ENCODE measurements around the gene ADAM30.

- no peak for TF ChIP-seq POLR2A (IDR thresholded peaks at IDR 0.05)
- TF ChIP-seq CTCF (IDR thresholded peaks at IDR 0.05 in 4 of 5, conservative IDR thresholded peaks at IDR 0.05 in 1 of 5) = no peak
Observed at GRCh38 chr1:119908661-119909060, 12.3 kb upstream of the ADAM30 start.
